ENCODE results near the gene NFATC1.

The NFATC1 gene

DNA sequence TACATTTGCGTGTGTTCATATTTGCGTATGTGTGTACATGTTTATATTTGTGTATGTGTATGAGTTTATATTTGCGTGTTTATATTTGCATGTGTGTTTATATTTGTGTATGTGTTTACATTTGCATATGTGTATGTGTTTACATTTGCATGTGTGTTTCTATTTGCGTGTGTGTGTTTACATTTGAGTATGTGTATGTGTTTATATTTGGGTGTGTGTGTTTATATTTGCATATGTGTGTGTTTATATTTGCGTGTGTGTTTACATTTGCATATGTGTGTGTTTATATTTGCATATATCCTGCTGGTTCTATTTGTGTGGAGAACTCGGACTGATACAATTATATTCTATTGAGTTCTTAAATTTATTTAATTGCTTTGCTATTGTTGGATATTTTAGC lies 168.7 kb downstream of the NFATC1 start:
- DNase-seq, result no peak

DNA sequence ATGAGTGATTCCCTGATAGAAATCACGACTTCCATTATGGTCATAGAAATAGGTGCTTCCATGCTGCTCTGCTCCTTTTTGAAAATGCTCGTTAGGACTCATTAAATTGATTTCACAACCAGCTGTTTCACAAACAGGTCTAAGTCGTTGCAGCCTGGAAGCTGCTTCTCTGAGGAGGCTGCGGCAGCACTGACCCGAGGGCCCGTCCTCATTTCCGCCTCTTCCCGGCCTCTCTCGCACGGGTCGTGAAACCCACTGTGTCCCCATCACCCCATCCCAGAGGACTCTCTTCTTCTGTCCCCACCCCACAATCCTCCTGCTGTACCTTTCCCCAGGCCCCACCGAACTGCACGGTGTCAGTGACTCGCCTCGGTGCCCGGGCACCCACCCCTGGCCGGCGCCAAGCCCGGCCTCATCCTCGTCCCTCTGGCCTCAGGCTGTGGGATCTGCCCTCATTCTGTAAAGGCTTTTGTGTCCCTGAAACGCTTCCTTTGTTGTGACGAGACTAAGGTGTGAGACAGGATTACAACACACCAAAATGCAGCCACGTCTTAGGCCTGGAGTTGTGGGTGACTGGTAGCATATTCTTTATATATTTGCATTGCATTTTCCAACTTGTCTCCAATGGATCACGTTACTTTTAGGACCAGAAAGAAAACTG lies 171.2 kb downstream of the NFATC1 start:
- no peak for DNase-seq

DNA sequence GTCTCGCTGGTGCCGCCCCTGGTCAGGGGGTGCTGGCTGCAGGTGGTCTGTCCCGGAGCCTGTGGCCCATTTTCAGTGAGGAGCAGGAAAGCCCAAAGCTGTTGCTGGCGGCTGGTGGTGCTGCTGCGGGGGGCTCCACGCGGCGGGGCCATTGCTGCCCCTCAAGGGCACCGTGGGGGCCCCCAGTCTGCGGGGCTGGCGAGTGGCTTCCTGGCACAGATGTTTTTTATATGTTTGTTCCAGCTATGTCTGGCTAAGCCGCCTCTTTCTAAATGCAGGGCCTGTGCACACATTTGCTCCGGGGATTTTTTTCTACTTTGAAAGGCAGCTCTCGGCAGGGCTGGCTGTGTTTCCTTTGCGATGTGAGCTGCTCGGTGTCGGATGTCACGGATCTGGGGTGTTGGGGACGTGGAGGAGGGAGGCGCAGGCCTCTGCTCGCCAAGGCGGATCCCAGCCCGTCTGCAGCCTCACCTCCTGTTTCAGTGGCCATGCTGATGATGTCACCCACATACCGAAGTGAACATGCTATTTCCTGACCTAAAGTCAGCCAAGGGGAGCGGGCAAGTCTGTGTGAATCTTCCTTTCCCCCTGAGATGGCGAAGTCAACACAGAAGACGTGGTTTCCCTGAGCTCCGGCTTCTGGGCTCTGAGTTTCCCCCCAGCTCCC lies 171.9 kb downstream of the NFATC1 start:
- no peak for DNase-seq

DNA sequence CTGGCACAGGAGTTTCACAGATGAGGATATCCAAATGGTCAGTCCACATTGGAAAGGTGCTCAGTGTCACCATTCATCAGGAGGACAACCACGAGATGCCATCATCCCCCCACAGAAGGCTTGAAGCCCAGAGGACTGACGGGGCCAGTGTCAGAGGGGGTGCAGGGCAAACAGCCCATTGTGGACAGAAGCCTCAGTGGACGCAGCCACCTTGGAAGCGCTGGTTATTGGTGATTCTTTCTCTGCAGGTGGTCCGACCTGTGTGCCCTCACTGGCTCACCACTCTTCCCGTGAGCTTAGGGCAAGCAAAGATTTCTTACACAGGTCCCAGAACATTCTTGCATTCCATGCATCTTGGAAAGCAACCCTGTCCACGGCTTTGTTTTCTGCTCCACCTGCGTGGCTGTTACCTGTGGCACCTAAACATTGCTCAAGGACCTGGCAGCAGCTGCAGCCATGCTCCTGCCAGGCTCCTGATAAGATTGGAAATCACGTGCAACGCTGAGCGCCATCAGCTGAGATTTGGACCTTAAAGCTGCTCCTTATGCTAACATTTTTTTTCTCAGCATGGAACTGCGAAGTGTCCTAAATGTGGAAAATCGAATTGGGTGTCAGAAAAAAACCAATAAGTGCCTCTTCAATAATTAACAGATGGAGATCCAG lies 172.9 kb downstream of the NFATC1 start:
- DNase-seq, result no peak

DNA sequence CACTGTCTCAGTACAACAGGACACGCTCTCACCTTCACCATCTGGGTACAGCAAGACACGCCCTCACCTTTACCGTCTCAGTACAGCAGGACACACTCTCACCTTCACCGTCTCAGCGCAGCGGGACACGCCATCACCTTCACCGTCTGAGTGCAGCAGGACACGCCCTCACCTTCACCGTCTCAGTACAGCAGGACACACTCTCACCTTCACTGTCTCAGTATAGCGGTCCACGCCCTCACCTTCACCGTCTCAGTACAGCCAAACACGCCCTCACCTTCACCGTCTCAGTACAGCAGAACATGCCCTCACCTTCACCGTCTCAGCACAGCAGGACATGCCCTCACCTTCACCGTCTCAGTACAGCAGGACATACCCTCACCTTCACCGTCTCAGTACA lies 174.0 kb downstream of the NFATC1 start:
- DNase-seq, result no peak

DNA sequence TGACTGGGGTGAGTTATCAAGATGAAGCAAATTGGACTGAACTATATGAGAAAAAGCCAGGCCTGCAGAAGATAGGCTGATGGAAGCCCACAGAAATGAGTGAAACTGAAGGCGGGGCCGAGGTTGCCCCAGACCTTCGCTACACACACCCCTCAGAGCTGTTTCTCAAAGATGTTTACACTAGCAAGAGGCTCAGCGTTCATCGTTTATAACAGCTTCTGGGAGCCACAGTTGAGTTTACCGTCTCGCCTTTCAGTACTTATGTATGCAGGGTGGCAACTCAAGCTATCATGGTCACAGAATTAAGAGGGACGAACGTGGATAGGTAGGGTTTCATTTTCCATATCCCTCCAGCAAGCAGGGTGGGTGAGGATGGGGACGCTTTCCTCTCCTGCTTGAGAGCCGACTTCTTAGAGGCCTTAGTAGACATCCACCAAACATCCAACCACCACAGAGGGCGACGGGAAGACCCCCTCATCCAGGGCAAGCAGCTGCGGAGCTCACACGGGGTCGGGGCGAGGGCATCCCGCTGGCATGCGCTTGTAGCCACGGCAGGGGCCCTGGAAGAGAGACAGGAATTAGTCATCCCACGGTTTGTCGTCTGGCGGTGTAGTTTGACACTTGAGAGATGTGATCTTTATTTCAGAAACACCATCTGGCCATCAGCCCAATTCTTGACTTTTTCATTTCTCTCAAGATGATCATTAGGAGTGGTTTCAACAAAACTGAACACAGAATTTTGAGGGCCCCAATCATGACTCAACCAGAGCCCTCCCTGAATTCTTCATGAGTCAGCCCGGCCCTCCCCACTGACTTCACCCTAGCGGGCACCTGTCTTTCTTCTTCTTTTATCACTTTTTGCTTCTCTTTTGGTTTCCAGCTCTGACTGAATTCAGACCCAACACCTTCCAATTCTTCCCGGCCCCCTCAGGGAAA lies 174.8 kb downstream of the NFATC1 start:
- no peak for DNase-seq

DNA sequence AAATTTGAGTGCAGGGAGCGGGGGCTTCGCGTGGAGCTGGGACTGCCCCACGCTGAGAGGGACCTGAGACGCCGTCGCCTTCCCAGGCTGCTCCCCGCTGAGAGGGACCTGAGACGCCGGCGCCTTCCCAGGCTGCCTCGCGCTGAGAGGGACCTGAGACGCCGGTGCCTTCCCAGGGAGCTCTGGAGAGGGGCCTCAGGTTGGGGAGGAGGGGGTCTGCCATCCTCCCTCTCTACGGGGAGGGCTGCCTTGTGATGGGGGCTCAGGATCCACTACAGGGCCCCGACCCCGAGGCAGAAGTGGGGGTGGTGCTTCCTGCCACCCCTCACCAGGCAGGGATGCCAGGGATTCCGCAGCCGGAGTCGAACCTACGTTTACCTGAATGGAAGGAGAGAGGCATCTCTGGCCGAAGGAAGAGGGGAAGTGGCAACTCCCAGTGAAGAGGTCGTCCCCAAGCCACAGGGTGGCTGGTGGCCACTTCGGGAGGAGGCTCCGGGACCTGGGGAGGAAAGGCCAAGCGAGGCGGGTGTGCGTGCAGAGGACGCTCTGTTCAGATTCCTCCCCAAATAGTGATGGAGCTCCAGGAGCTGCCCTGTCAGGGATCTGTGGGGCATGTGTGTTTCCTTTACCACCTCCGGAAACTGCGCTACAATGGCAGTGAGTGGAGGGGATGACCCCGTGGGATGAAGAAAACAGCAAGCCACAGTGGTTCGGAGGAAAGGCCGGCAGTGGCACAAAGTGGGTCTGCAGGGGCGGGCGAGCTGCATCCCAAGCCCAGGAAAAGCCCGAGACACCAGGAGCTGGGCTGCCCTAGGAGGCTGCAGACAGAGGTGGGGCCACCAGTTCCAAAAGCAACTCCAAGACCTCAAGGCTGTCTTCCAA lies 175.7 kb downstream of the NFATC1 start:
- DNase-seq, result no peak

DNA sequence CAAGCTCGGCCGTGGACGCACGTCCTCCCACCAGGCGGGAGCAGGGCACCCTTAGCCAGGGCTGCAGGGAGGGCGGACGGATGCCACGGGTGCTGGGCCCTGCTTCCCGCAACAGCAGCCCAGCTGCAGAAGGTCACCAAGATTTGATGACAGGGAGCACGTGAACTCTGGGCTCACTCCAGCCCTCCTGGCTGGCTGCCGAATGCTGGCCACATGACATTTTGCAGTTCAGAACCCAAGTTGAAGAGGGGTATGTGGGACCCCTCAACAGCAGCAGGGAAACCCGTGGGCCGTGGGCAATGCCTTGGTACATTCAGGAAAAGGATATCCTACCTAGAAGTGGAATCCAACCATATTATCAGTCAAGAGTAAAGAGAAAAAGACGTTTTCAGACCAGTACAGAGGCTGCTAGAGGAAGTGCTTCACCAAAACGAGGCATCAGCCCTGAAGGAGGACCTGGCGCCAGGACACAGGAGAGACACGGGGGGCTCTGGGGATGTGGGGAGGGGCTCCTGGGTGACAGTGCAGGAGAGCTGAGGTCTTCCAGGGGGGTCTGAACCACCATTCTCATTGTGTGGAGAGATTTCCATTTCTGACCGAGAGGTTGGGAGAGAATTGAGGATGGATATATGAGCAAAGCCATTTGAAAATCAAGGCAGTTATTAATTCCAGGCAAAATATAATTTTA lies 176.5 kb downstream of the NFATC1 start:
- no peak for DNase-seq

DNA sequence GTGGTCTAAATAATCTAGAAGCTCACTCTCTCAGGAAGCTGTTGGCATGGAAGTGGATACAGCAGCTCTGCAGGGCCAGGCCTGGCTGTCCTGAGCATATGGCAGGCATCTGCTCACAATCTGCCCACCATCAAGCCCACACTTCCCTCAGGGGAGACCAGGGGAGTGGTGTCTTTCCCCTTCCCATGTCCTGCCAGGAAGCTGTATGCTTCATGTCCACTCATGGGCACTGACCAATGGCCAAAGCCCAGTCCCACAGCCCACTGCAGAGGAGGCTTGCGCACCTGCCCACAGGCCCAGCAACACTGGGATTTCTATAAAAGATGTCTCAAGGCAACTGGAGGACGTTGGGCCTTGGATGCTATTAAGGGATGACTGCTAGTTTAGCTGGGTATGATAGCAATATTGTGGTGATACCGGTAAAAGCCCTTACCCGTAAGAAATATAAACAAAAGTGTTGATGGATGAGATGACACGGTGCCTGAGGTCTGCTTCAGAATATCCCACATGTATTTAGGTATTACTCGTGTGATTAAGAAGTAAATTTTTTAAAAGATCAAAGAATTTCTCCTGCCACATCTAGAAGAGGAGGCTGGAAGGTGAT lies 177.2 kb downstream of the NFATC1 start:
- DNase-seq, result no peak

DNA sequence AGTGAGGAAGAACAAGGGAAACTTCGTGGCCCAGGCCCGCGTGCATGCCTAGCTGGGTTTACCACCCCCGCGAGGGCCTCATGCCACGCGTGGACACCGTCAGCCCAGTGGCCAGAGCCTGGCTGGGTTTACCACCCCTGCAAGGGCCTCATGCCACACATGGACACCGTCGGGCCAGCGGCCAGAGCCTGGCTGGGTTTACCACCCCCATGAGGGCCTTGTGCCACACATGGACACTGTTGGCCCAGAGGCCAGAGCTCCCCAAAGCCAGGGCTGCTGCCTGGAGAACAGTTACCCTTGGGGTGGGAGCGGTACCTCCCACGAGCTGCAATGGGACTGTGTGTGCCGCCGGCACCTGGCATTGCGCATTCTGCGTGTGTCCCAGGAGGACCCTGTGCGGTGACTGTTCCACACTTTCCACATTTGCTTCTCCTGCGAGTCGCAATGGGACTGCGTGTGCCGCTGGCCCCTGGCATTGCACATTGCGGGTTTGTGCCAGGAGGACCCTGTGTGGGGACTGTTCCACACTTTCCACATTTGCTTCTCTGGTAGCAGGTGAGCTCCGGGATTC lies 178.3 kb downstream of the NFATC1 start:
- no peak for DNase-seq

DNA sequence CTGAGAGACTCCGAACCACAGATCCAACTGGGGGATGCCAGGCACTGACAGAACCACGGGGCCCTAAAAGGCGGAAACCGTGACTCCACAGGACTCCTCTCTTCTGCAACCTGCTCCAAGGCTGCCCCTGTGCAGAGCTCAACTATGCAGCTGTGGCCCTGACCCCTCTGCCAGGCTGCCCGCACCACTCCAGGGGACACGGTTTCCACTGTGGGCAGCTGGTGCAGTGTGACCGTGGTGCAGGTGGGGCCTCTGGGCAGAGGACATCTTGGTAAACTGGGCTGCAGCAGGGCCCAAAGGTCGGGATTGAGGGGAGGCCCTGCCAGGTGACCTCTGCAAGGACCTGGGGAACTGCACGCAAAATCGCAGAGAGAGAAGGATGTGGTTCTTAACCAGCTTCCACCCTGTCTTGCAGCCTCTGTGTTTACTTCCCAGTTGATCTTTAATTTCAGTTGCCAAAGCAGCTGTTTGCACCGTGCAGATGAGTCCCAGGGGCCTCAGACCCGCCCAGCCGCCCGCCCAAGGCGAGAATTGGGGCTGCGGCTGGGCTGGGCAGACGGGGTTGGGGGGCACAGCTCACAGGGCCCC lies 179.3 kb downstream of the NFATC1 start:
- no peak for DNase-seq

DNA sequence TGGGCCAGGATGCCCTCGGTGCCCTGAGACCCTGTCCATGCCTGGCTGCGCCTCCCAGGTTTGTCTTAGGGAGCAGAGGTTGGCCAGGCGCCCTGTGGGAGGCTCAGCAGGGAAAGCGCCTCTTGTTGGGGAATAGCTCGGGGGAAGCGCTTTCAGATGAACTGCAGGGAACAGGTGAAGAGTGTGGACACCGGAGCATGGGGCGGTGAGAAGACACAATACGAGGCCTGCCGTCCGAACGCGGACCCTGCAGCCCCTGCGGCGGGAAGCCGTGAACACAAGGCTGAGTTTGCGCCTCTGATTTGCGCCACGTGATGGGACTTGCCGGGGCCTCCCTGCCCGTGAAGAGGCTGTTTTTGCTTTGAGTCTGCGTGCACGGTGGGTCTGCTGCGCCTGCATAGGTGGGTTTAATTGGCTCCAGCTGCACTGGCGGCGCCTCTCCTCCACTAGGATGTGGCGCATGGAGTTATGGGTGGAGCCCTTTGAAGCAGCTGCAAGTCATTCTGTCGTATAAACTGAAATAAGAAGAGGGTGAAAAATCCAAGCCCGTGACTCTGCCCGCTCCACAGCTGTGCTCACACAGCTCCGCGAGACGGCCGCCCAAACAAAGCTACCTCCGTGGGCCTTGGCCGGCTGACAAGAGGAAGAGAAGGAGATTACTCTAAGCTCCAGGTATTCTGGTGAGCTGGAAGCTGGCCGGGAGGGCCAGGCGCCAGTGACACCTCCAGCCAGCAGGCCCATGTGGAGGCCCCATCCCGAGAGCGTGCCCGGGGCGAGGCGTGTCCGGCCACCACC lies 180.4 kb downstream of the NFATC1 start:
- no peak for DNase-seq

DNA sequence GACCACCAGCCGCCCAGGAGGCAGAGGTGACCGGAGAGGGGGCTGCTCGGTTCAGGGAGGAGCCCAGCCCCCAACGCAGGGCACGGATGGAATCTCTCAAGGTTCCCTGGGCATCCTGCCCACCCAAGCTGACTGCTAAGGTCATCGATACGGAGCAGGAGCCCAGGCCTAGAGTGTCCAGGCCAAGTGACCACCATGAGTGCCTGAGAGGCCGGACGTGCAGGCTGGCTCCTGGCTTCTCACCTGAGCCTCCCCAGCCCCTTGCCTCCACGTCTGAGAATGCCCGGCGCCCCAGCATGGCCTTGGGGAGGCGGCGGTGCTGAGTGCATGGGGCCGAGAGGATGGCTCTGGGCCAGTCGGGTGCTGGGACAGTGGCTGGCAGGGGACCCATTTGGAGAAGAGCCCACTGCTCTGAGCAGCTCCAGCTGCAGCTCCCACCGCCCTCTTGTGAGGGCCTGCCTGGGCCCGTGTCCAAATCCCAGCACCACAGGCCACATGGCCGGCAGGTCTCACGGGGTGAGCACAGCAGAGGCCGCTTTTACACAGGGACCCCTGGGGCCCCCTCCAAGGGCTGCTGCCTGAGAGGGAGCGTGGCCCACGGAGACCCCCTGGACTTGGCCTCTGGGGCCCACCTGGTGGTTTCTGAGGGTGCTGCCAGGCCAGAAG lies 181.1 kb downstream of the NFATC1 start:
- DNase-seq, result no peak

DNA sequence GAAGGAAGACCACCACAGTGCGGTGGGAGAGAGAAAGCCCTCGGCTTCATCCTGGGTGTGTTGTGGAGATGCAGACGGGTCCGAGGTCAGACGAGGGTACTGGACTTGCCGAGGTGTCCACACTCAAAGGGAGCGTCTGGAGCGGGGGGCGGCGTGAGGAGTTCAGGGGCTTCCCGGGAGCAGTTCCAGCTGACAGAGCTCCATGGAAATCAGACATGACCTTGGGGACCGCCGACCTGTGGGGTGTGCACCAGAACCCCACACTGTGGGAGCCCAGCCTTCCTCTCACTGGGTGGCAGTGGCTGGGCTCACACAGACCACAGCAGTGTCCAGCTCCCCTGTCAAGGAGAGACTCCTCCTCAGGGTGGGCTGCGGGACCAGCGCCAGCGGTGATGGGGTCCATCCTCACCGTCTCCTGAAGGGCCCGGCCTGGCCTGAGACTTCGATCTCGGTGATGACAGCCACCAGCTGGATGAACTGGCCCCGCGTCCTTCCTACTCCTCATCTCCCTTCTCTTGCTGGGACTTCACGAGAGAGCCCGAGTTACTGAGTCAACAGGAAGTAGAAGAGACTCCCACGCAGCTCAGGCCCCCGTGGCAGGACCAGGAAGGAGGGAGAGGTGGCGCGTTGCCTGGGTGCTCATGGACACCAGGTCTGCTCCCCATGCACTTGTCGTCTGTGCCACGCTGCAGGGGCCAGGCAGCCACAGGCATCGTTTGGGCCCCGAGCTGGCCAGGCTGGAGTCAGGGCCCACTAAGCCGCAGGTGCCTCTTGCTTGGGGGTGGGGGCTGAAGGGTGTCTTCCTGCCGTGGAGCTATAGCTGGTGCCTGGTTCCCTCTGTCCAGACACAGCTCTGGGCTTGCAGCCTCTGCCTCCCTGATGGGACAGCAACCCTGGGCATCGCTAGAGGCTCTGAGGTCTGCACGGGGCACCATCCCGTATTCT lies 182.0 kb downstream of the NFATC1 start:
- no peak for DNase-seq

DNA sequence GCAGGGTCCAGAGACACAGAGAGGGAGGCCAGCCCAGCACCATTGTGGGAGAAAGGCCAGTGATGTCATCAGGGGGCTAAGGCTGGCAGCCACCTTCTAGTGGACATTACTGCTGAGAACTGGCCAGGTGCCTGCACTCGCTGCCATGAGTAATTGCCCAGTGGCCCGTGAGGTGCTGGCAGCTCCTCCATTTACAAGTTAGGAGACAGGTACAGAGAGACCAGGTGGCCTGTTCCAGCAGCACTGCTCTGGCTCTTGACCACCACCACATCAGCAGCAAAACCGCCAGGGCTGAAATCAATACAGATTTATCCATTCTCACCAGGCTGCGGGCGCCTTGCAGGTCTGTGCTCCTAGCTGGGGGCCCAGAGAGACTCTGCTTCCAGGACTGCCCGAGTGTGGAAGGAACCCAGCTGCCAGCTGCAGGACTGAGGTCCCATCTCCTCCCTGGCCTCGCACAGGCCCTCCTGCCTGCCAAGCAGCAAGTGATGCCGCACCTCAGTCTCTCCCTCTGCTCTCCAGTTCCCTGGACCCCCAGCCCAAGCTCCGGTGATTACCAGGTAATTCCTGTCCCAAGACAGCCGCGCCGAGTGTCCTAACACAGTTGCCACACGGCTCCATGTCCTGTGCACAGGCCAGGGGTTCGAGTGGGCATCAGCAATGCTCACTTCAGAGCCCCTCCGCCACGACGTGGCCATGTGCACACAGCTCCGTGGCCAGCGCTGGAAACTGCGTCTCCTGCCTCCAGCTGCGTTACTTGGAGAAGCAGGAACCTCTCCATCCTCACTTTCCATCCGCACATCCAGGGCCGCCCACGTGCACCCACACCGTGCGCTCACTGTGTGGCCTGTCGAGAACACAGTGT lies 182.9 kb downstream of the NFATC1 start:
- no peak for DNase-seq

Measured in SIG-M5 (cell line).